ENCODE data around the gene CORIN.
"Not testable (repeated sequence)": the region's sequence is repeated elsewhere in the genome, so short reads cannot be mapped to it uniquely, and the experiment has no call there.

DNA sequence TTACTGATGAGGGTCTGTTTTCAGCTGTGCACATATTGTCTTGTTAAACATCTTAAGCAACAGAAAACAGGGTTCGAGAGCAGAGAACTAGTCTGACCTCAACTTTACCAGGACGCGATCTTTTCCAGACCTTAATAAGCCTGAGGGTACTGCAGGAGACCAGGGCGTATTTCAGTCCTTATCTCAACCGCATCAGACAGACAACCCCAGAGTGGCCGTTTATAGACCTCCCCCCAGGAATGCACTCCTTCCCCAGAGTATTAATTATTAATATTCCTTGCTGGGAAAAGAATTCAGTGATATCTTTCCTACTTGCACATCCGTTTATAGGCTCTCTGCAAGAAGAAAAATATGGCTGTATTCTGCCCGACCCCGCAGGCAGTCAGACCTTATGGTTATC, 84.6 kb downstream of the CORIN start:
- not testable (repeated sequence) for TF ChIP-seq CTCF (IDR thresholded peaks at IDR 0.05; ENCODE audit: insufficient read depth, low read length, poor library complexity, severe bottlenecking); EZH2phosphoT487 (conservative IDR thresholded peaks at IDR 0.05; ENCODE audit: low read length)
